Measurements from ENCODE around the gene NLRP7.
"Not testable (repeated sequence)": the region's sequence is repeated elsewhere in the genome, so short reads cannot be mapped to it uniquely, and the experiment has no call there.

NLRP7 gene

GRCh38 chr19:54919646-54920563 is 27.4 kb downstream of the NLRP7 start:
- DNase-seq, result not testable (repeated sequence)

GRCh38 chr19:54918499-54918898 is 28.8 kb downstream of the NLRP7 start:
- no peak for DNase-seq

GRCh38 chr19:54916822-54917221 is 30.5 kb downstream of the NLRP7 start:
- no peak for DNase-seq

- not testable (repeated sequence) for DNase-seq
These were observed 39.4 kb downstream of the NLRP7 start for GRCh38 chr19:54907899-54908298.

GRCh38 chr19:54906819-54907218 is 40.5 kb downstream of the NLRP7 start:
- no peak for DNase-seq

GRCh38 chr19:54905803-54906511 is 41.4 kb downstream of the NLRP7 start, which contains the start of gene NCR1:
NCR1 (plus strand) TSS chr19:54906148; CDS start chr19:54906188, 40 bp downstream.
- no peak for DNase-seq

- DNase-seq, result no peak
These were observed 41.9 kb downstream of the NLRP7 start for GRCh38 chr19:54905421-54905802.

GRCh38 chr19:54904261-54904660 is 43.1 kb downstream of the NLRP7 start:
- not testable (repeated sequence) for DNase-seq

- DNase-seq, result no peak
These were observed 44.0 kb downstream of the NLRP7 start for GRCh38 chr19:54903303-54903702.

GRCh38 chr19:54902061-54902460 is 45.3 kb downstream of the NLRP7 start:
- DNase-seq, result no peak

- not testable (repeated sequence) for DNase-seq
These were observed 46.2 kb downstream of the NLRP7 start for GRCh38 chr19:54901153-54901552.

- not testable (repeated sequence) for DNase-seq
These were observed 47.7 kb downstream of the NLRP7 start for GRCh38 chr19:54899646-54900045.

GRCh38 chr19:54898685-54899084 is 48.6 kb downstream of the NLRP7 start:
- DNase-seq, result not testable (repeated sequence)

GRCh38 chr19:54896036-54896435 is 51.3 kb downstream of the NLRP7 start:
- DNase-seq, result no peak

GRCh38 chr19:54894106-54894505 is 53.2 kb downstream of the NLRP7 start:
- DNase-seq, result not testable (repeated sequence)

- DNase-seq, result no peak
These were observed 53.9 kb downstream of the NLRP7 start for GRCh38 chr19:54893406-54893805.

- DNase-seq, result no peak
These were observed 57.8 kb downstream of the NLRP7 start for GRCh38 chr19:54889566-54889965.

GRCh38 chr19:54888239-54888638 is 59.1 kb downstream of the NLRP7 start:
- no peak for DNase-seq

GRCh38 chr19:54883228-54883627 is 64.1 kb downstream of the NLRP7 start:
- no peak for DNase-seq

- no peak for DNase-seq
These were observed 64.6 kb downstream of the NLRP7 start for GRCh38 chr19:54882758-54883157.

- DNase-seq, result no peak
These were observed 65.4 kb downstream of the NLRP7 start for GRCh38 chr19:54881884-54882283.

GRCh38 chr19:54877471-54877870 is 69.9 kb downstream of the NLRP7 start:
- DNase-seq, result no peak

GRCh38 chr19:54875506-54875905 is 71.8 kb downstream of the NLRP7 start:
- DNase-seq, result no peak

GRCh38 chr19:54873990-54874389 is 73.3 kb downstream of the NLRP7 start, which contains the start of gene FCAR:
FCAR (plus strand) TSS chr19:54874235; CDS start chr19:54874290, 55 bp downstream.
- no peak for DNase-seq

Data from T-helper 9 cell (primary cell).